ENCODE measurements around the gene TRPV6.

TRPV6 gene

GRCh38 chr7:142885311-142886230 lies at the start of gene TRPV6:
TRPV6 (minus strand) TSS chr7:142885745.
- intact Hi-C loops (cut with DNase I), result no loop called here

GRCh38 chr7:142934056-142934455 lies 48.5 kb upstream of the TRPV6 start:
- DNase-seq, result no peak
- intact Hi-C loops (cut with DNase I), result no loop called here

More at GRCh38 chr7:142885311-142886230, at the start of gene TRPV6:
- peak in 2 of 42 donors; percentile 22 to 31 for DNase-seq

GRCh38 chr7:142933624-142934023 lies 48.1 kb upstream of the TRPV6 start, which contains the start of gene TRPV5:
TRPV5 (minus strand) TSS chr7:142933746; CDS start chr7:142933459, 287 bp downstream.
- no peak for DNase-seq
- intact Hi-C loops (cut with DNase I), result no loop called here

- no peak for DNase-seq
- intact Hi-C loops (cut with DNase I), result no loop called here
Measured at GRCh38 chr7:142933092-142933475, 47.5 kb upstream of the TRPV6 start.

GRCh38 chr7:142932386-142933091 lies 47.0 kb upstream of the TRPV6 start:
- DNase-seq, result no peak
- intact Hi-C loops (cut with DNase I), result no loop called here

- DNase-seq, result no peak
- intact Hi-C loops (cut with DNase I), result no loop called here
Measured at GRCh38 chr7:142930126-142930730, 44.7 kb upstream of the TRPV6 start.

GRCh38 chr7:142927949-142928348 lies 42.4 kb upstream of the TRPV6 start:
- no peak for DNase-seq
- intact Hi-C loops (cut with DNase I), result no loop called here

- intact Hi-C loops (cut with DNase I), result no loop called here
- DNase-seq, result no peak
Measured at GRCh38 chr7:142927085-142927745, 41.7 kb upstream of the TRPV6 start.

GRCh38 chr7:142925413-142925812 lies 39.9 kb upstream of the TRPV6 start:
- intact Hi-C loops (cut with DNase I), result no loop called here
- DNase-seq, result peak in 1 of 42 donors; percentile 31

- intact Hi-C loops (cut with DNase I), result no loop called here
- no peak for DNase-seq
Measured at GRCh38 chr7:142923391-142923790, 37.8 kb upstream of the TRPV6 start.

- intact Hi-C loops (cut with DNase I), result no loop called here
- DNase-seq, result no peak
Measured at GRCh38 chr7:142919656-142920055, 34.1 kb upstream of the TRPV6 start.

- no peak for DNase-seq
- intact Hi-C loops (cut with DNase I), result no loop called here
Measured at GRCh38 chr7:142918901-142919300, 33.4 kb upstream of the TRPV6 start.

GRCh38 chr7:142917447-142917846 lies 31.9 kb upstream of the TRPV6 start:
- DNase-seq, result no peak
- intact Hi-C loops (cut with DNase I), result no loop called here

- no peak for DNase-seq
- intact Hi-C loops (cut with DNase I), result no loop called here
Measured at GRCh38 chr7:142916508-142916907, 31.0 kb upstream of the TRPV6 start.

- intact Hi-C loops (cut with DNase I), result no loop called here
- DNase-seq, result no peak
Measured at GRCh38 chr7:142915315-142915714, 29.8 kb upstream of the TRPV6 start.

- intact Hi-C loops (cut with DNase I), result no loop called here
Measured at GRCh38 chr7:142914121-142914520, 28.6 kb upstream of the TRPV6 start.

GRCh38 chr7:142913566-142913965 lies 28.0 kb upstream of the TRPV6 start:
- intact Hi-C loops (cut with DNase I), result no loop called here
- DNase-seq, result no peak

More at GRCh38 chr7:142914121-142914520, 28.6 kb upstream of the TRPV6 start:
- DNase-seq, result no peak

- no peak for DNase-seq
- intact Hi-C loops (cut with DNase I), result no loop called here
Measured at GRCh38 chr7:142913051-142913450, 27.5 kb upstream of the TRPV6 start.

GRCh38 chr7:142910481-142910880 lies 24.9 kb upstream of the TRPV6 start:
- DNase-seq, result no peak
- intact Hi-C loops (cut with DNase I), result no loop called here
